ENCODE measurements around the gene TOPBP1. TPM values are rescaled to one million over a fixed set of nuclear protein-coding genes. Genes with fewer than 3 reads are reported as not detected.
A peak's percentile ranks its signal among the peaks of the same experiment; 100 is the strongest.

TOPBP1 gene
- total RNA-seq, 1 donor: 51.4 TPM

DNA sequence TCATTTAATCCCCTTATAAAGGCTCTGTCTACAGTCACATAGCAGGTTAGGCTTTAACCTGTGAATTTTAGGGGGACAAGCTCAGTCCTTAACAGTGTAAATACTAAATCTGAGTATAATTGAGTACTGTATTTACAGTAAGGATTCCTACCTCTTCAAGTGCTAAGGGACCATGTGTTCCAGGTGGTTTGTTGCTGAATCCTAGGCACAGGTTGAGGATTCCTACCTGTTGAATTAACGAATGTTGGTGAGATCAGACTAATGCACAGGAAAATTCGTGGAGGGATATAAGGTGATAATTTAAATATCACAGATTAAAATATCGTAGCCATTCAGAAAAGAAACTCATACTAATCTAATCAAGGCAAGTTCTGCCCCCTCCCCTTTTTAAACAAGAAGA, 63.3 kb downstream of the TOPBP1 start:
- DNase-seq (ENCODE audit: low read depth): no peak
- H3K4me3 ChIP-seq (ENCODE audit: low read depth, low read length): no peak overlapping the region
- TF ChIP-seq, protein P1, sequence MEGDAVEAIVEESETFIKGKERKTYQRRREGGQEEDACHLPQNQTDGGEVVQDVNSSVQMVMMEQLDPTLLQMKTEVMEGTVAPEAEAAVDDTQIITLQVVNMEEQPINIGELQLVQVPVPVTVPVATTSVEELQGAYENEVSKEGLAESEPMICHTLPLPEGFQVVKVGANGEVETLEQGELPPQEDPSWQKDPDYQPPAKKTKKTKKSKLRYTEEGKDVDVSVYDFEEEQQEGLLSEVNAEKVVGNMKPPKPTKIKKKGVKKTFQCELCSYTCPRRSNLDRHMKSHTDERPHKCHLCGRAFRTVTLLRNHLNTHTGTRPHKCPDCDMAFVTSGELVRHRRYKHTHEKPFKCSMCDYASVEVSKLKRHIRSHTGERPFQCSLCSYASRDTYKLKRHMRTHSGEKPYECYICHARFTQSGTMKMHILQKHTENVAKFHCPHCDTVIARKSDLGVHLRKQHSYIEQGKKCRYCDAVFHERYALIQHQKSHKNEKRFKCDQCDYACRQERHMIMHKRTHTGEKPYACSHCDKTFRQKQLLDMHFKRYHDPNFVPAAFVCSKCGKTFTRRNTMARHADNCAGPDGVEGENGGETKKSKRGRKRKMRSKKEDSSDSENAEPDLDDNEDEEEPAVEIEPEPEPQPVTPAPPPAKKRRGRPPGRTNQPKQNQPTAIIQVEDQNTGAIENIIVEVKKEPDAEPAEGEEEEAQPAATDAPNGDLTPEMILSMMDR (IDR thresholded peaks at IDR 0.05; ENCODE audit: insufficient read depth, low read depth, low read length): no peak

DNA sequence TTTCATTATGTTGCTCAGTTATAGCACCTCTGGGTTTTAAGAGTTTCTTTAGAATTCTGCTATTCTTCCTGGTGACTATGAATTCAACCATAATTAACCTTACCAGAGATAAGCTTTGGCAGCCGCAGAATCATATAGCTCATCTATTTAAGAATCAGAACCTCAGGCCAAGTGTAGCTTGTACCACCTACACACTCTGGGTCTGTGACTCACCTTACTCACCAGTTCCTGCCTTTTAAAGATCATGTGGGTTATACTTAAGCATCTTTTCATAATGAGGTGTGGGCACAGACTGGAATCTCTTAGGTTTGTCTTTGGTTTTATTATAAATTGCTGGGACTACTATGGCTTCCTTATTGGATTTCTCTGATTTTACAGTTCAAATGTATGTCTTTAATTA, 66.4 kb downstream of the TOPBP1 start:
- no peak overlapping the region for H3K4me3 ChIP-seq (ENCODE audit: low read depth, low read length)
- TF ChIP-seq, protein P1 (IDR thresholded peaks at IDR 0.05; ENCODE audit: insufficient read depth, low read depth, low read length): no peak
- no peak for DNase-seq (ENCODE audit: low read depth)

DNA sequence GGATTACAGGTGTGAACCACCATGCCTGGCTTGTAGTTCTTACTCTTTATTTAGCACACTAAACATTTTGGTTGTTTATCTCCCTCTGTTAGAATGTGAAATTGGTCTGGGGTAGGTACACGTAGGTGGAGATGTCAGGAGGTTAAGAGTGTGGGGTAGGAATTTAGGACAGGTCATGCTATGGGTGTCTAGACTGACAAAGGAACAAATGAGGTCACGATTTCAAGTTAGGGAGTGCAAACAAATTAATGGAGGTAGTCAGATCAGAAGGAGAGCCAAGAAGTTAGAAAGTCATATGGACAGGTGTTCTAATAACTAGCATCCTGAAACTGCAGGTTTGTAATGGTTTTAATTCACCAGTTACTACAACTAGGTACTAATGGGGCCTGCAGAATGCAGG, 68.5 kb downstream of the TOPBP1 start:
- TF ChIP-seq, protein P1 (IDR thresholded peaks at IDR 0.05; ENCODE audit: insufficient read depth, low read depth, low read length): no peak
- no peak overlapping the region for H3K4me3 ChIP-seq (ENCODE audit: low read depth, low read length)
- no peak for DNase-seq (ENCODE audit: low read depth)

DNA sequence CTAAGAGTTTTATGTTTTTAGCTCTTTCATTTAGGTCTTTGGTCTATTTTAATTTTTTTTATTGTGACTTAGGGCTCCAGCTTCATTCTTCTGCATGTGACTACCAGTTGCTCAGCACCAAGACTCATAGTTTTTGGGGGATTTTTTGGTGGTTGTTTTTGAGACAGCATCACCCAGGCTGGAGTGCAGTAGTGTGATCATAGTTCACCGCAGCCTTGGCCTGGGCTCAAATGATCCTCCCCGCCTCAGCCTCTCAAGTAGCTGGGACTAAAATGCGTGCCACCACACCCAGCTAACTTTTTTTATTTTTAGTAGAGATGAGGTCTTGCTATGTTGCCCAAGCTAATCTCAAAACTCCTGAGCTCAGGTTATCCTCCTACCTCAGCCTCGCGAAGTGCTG, 68.9 kb downstream of the TOPBP1 start:
- TF ChIP-seq, protein P1 (IDR thresholded peaks at IDR 0.05; ENCODE audit: insufficient read depth, low read depth, low read length): no peak
- no peak overlapping the region for H3K4me3 ChIP-seq (ENCODE audit: low read depth, low read length)
- no peak for DNase-seq (ENCODE audit: low read depth)

DNA sequence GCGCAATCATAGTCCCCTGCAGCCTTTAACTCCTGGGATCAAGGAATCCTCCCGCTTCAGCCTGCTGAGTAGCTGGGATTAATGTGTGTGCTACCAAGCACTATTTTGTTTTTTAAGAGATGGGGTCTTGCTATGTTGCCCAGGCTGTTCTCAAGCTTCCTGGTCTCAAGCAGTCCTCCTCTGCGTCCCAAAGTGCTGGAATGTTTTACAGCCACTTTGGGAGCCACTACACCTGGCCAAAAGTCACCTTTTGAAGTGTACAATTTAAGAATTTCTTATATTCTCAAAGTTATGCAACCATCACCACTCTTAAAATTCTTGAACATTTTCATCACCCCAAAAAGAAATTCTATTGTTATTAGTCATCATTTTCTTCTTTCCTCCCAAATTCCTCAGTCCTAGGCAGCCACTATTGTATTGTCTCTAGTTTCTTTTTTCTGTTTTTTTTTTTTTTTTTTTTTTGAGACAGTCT, 70.4 kb downstream of the TOPBP1 start:
- TF ChIP-seq, protein P1 (IDR thresholded peaks at IDR 0.05; ENCODE audit: insufficient read depth, low read depth, low read length): no peak
- no peak overlapping the region for H3K4me3 ChIP-seq (ENCODE audit: low read depth, low read length)
- DNase-seq (ENCODE audit: low read depth): peak; percentile 38

DNA sequence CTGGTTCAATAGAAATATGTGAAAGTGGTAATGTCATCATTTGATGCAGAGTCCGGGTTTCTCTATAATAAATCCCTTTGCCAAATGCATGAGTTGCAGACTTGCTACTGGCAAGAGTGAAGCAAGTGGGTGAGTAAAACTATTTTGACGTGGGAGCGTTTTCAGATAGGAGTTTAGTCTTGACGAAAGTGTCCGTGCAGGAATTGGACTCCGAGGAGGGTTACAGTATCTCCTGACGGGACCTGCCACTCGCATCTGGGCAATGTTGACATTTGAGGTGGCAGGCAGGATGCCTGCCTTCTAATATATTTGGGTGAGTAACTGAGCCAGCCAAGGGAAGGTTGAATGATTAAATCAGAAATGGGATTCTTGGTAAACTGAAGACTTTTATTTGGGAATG, 72.2 kb downstream of the TOPBP1 start:
- no peak for DNase-seq (ENCODE audit: low read depth)
- TF ChIP-seq, protein P1 (IDR thresholded peaks at IDR 0.05; ENCODE audit: insufficient read depth, low read depth, low read length): no peak
- no peak overlapping the region for H3K4me3 ChIP-seq (ENCODE audit: low read depth, low read length)

DNA sequence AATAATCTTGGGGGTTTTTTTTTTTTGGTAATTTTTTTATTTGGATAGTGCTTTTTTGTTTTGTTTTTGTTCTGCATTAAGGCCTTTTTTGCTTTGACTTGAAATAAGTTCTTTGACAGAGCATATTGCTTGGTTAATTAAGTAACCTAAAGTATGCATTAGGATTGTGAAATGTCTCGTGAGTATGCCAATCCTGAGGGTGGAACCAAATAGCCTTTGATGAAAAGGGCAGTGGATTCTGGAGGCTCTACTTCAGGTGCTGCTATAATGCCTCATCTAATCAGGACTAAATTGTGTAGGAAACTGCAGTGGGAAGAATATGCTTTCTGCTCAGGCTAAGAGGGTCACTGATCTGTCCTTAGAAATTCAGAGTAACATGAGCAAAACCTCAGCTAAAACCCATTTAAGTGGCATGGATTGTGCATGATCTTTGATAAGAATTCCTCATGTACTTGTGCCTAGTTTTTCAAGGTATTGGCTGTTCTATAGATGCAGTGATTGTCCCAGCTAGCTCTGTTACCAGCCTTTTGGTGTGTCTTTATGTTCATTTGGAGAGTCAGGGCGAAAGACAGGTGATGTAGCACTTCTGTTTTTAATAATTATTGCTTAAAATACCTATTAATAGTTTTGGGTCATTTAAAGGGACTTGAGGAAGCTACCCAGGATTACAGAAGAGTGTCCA, 72.8 kb downstream of the TOPBP1 start:
- H3K4me3 ChIP-seq (ENCODE audit: low read depth, low read length): no peak overlapping the region
- no peak for DNase-seq (ENCODE audit: low read depth)
- TF ChIP-seq, protein P1 (IDR thresholded peaks at IDR 0.05; ENCODE audit: insufficient read depth, low read depth, low read length): no peak

Data from fibroblast of villous mesenchyme (primary cell).